ENCODE results near the gene CALHM2.

The CALHM2 gene, protein sequence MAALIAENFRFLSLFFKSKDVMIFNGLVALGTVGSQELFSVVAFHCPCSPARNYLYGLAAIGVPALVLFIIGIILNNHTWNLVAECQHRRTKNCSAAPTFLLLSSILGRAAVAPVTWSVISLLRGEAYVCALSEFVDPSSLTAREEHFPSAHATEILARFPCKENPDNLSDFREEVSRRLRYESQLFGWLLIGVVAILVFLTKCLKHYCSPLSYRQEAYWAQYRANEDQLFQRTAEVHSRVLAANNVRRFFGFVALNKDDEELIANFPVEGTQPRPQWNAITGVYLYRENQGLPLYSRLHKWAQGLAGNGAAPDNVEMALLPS

DNA sequence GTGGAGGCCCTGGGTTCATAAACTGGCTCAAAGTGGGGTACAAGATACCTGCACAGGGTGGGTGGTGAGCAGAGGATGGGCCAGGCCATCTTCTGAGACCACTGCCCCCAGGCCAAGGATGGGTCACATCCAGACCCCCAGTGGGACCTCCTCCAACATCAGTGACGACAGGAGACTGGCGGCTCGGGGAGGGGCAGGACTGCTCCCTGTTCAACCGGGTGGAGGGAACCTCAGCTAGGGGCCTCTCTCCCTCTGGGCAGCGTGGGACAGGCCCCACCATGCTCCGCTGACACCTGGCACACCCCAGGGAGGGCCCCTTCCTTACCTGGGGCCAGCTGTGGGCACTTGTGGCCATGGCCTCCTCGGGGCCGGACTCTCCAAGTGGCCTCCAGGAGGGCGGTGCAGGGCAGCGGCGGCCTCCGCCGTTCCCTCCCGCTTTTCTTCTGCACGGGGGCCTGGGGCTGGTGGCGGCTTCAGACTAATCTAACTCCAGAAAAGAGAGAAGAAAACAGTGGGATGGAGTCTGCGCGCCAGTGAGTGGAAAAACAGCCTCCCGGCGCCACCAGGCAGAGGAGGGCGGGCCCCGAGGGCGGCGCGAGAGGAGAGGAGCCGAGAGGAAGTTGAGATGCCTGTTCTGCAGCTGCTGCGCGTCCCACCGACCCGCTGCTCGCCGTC is at the start of gene CALHM2:
Gene CALHM2, minus strand, starts transcription at position 540 of the 675 bp plus-strand sequence. CDS start 2,429 bp downstream, outside the sequence.
- Histone ChIP-seq H3K4me3 (ENCODE audit: low read depth in 1 of 2, low read length in 2 of 2) (peak within 1 kb of the TSS; percentile 54 to 71), H2AFZ (ENCODE audit: low read depth, low read length) (peak within 1 kb of the TSS; percentile 99), H3K9ac (ENCODE audit: low read depth, low read length) (peak within 1 kb of the TSS; percentile 77), H4K20me1 (ENCODE audit: insufficient read depth, low read length) (peaks cover 4% of the 10 kb centered on the region; the same call in 1 of the 2 replicates), H3K4me2 (ENCODE audit: insufficient read depth, low read length) (peak within 1 kb of the TSS; percentile 96), H3K79me2 (ENCODE audit: insufficient read depth, low read length) (peaks cover 7% of the 10 kb centered on the region; the same call in 1 of the 2 replicates), H3K27ac (ENCODE audit: low read length) (peak within 1 kb of the TSS; percentile 72), H3K36me3 (ENCODE audit: insufficient read depth, low read length) (peaks cover 28% of the 10 kb centered on the region), H3K27me3 (ENCODE audit: insufficient read depth, low read length, poor library complexity) (no peaks in the 10 kb centered on the region), H3K9me3 (ENCODE audit: insufficient read depth, low read length, severe bottlenecking) (no peaks in the 10 kb centered on the region), H3K4me1 (ENCODE audit: insufficient read depth, low read length) (peaks cover 31% of the 10 kb centered on the region)
- TF ChIP-seq, protein P1, sequence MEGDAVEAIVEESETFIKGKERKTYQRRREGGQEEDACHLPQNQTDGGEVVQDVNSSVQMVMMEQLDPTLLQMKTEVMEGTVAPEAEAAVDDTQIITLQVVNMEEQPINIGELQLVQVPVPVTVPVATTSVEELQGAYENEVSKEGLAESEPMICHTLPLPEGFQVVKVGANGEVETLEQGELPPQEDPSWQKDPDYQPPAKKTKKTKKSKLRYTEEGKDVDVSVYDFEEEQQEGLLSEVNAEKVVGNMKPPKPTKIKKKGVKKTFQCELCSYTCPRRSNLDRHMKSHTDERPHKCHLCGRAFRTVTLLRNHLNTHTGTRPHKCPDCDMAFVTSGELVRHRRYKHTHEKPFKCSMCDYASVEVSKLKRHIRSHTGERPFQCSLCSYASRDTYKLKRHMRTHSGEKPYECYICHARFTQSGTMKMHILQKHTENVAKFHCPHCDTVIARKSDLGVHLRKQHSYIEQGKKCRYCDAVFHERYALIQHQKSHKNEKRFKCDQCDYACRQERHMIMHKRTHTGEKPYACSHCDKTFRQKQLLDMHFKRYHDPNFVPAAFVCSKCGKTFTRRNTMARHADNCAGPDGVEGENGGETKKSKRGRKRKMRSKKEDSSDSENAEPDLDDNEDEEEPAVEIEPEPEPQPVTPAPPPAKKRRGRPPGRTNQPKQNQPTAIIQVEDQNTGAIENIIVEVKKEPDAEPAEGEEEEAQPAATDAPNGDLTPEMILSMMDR (IDR thresholded peaks at IDR 0.05; ENCODE audit: borderline replicate concordance, extremely low read depth, low read length, poor library complexity, severe bottlenecking) = no peak
- no peak for TF ChIP-seq EZH2 (IDR thresholded peaks at IDR 0.05; ENCODE audit: borderline replicate concordance, low read depth, low read length, severe bottlenecking)
- peak; percentile 87 for ATAC-seq (ENCODE audit: insufficient read depth, low read depth)
- DNase-seq = peak; percentile 76

DNA sequence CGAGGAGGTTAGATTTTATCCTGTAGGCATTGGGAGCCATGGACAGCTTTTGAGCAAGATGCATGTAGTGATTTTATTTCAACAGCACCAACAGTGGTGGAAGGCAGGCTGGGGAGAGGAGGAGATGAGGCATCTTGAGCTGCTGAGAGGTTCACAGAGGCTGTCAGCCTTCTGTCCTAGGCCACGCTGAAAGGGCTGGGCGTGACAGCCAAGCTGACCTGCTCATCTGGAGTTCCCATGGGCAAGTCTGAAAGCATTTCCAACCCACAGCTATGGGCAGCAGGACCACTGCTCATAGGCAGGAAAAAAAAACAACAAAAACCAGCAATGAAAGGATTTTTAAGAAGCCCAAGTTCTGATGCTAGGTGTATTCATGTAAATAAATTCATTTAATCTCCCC is 49.0 kb upstream of the CALHM2 start:
- Histone ChIP-seq H3K79me2 (ENCODE audit: insufficient read depth, low read length) (no peaks in the 10 kb centered on the region), H3K27me3 (ENCODE audit: insufficient read depth, low read length, poor library complexity) (peaks cover 55% of the 10 kb centered on the region), H2AFZ (ENCODE audit: low read depth, low read length) (no peak overlapping the region), H3K4me1 (ENCODE audit: insufficient read depth, low read length) (peaks cover 13% of the 10 kb centered on the region), H3K27ac (ENCODE audit: low read length) (no peak overlapping the region), H3K4me3 (ENCODE audit: low read depth in 1 of 2, low read length in 2 of 2) (no peak overlapping the region), H3K9me3 (ENCODE audit: insufficient read depth, low read length, severe bottlenecking) (no peaks in the 10 kb centered on the region), H3K36me3 (ENCODE audit: insufficient read depth, low read length) (no peaks in the 10 kb centered on the region), H3K4me2 (ENCODE audit: insufficient read depth, low read length) (no peak overlapping the region), H4K20me1 (ENCODE audit: insufficient read depth, low read length) (no peaks in the 10 kb centered on the region), H3K9ac (ENCODE audit: low read depth, low read length) (no peak overlapping the region)
- TF ChIP-seq, protein P1 (IDR thresholded peaks at IDR 0.05; ENCODE audit: borderline replicate concordance, extremely low read depth, low read length, poor library complexity, severe bottlenecking) = no peak
- TF ChIP-seq EZH2 (IDR thresholded peaks at IDR 0.05; ENCODE audit: borderline replicate concordance, low read depth, low read length, severe bottlenecking) = no peak
- ATAC-seq (ENCODE audit: insufficient read depth, low read depth) = no peak
- DNase-seq = no peak

DNA sequence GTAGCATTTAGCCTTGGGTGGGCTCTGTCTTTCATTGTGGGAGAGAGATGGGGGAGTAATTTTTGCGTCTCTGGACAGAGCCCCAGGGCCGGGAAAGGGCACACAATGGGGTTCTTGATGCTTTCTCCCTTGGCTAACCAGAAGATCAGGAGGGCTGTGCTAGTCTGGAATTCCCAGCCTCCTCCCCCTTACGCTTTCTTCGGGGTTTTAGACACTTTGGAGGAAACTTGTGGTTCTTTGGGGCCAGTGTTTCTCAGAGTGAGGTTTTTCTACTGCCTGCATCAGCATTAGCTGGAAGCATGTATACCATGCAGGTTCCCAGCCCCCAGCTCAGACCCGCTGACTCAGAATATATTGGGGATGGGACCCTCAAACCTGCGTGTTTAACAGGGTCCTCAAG is 48.3 kb upstream of the CALHM2 start:
- Histone ChIP-seq H3K36me3 (ENCODE audit: insufficient read depth, low read length) (no peaks in the 10 kb centered on the region), H2AFZ (ENCODE audit: low read depth, low read length) (no peak overlapping the region), H4K20me1 (ENCODE audit: insufficient read depth, low read length) (no peaks in the 10 kb centered on the region), H3K27me3 (ENCODE audit: insufficient read depth, low read length, poor library complexity) (peaks cover 54% of the 10 kb centered on the region), H3K4me2 (ENCODE audit: insufficient read depth, low read length) (no peak overlapping the region), H3K79me2 (ENCODE audit: insufficient read depth, low read length) (no peaks in the 10 kb centered on the region), H3K27ac (ENCODE audit: low read length) (no peak overlapping the region), H3K4me3 (ENCODE audit: low read depth in 1 of 2, low read length in 2 of 2) (no peak overlapping the region), H3K4me1 (ENCODE audit: insufficient read depth, low read length) (peaks cover 13% of the 10 kb centered on the region), H3K9me3 (ENCODE audit: insufficient read depth, low read length, severe bottlenecking) (no peaks in the 10 kb centered on the region), H3K9ac (ENCODE audit: low read depth, low read length) (no peak overlapping the region)
- DNase-seq (no peak), ATAC-seq (ENCODE audit: insufficient read depth, low read depth) (no peak)
- TF ChIP-seq, protein P1 (IDR thresholded peaks at IDR 0.05; ENCODE audit: borderline replicate concordance, extremely low read depth, low read length, poor library complexity, severe bottlenecking) = no peak
- no peak for TF ChIP-seq EZH2 (IDR thresholded peaks at IDR 0.05; ENCODE audit: borderline replicate concordance, low read depth, low read length, severe bottlenecking)
